ENCODE measurements around the gene ITGA1. TPM values are rescaled to one million over a fixed set of nuclear protein-coding genes. Genes with fewer than 3 reads are reported as not detected.

The ITGA1 gene
- polyA plus RNA-seq, 1 donor (not counting 4 experiments of a cell fraction or from before 2014, with no cell fraction given) = 1.4 TPM

DNA sequence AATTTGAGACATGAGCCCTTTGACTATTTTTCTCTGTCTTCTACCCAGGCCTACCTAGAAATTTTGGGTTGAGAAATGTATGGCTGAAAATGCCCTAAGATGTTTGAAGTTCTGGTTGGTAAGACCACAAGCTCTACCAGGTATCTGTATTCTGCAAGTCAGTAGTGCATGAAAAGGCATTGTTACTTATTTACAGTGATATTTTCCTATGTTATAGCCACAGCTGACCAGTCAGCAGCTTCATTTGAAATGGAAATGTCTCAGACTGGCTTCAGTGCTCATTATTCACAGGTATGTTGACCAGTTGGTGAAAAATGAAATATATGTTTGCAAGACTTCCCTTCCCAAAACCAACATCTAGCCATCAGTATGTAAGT is 109.5 kb downstream of the ITGA1 start:
- dilution Hi-C loops (cut with MboI; ENCODE audit: extremely low pct_ligation_motif_present, low sequenced_read_pairs) = no loop called here
- FAIRE-seq = no peak
- Histone ChIP-seq H3K9me1 (ENCODE audit: control insufficient read depth, extremely low read depth, insufficient read depth, low read length) (no peaks in the 10 kb centered on the region), H3K4me3 (ENCODE audit: control insufficient read depth in 2 of 3, extremely low read depth in 1 of 3, insufficient read depth in 2 of 3, low read depth in 1 of 3, low read length in 3 of 3) (no peak overlapping the region), H3K9me3 (ENCODE audit: control insufficient read depth, low read depth, low read length) (no peaks in the 10 kb centered on the region), H4K20me1 (ENCODE audit: control insufficient read depth, extremely low read depth, insufficient read depth, low read length) (no peaks in the 10 kb centered on the region), H3K79me2 (ENCODE audit: control insufficient read depth, insufficient read depth, low read length) (no peaks in the 10 kb centered on the region), H3K27ac (ENCODE audit: control insufficient read depth, insufficient read depth, low read length) (no peak overlapping the region), H3K4me2 (ENCODE audit: control insufficient read depth, extremely low read depth, insufficient read depth, low read depth, low read length) (no peak overlapping the region), H2AFZ (ENCODE audit: control insufficient read depth, low read length) (no peak overlapping the region), H3K27me3 (ENCODE audit: control insufficient read depth, extremely low read depth, insufficient read depth, low read length) (no peaks in the 10 kb centered on the region), H3K4me1 (ENCODE audit: control insufficient read depth, extremely low read depth, insufficient read depth, low read length) (peaks cover under 1% of the 10 kb centered on the region), H3K36me3 (ENCODE audit: control insufficient read depth in 2 of 2, extremely low read depth in 1 of 2, insufficient read depth in 2 of 2, low read length in 2 of 2) (no peaks in the 10 kb centered on the region), H3K9ac (ENCODE audit: control insufficient read depth, extremely low read depth, insufficient read depth, low read length) (no peak overlapping the region)
- no peak for DNase-seq (ENCODE audit: low read depth, low spot score)
- TF ChIP-seq, protein P1, sequence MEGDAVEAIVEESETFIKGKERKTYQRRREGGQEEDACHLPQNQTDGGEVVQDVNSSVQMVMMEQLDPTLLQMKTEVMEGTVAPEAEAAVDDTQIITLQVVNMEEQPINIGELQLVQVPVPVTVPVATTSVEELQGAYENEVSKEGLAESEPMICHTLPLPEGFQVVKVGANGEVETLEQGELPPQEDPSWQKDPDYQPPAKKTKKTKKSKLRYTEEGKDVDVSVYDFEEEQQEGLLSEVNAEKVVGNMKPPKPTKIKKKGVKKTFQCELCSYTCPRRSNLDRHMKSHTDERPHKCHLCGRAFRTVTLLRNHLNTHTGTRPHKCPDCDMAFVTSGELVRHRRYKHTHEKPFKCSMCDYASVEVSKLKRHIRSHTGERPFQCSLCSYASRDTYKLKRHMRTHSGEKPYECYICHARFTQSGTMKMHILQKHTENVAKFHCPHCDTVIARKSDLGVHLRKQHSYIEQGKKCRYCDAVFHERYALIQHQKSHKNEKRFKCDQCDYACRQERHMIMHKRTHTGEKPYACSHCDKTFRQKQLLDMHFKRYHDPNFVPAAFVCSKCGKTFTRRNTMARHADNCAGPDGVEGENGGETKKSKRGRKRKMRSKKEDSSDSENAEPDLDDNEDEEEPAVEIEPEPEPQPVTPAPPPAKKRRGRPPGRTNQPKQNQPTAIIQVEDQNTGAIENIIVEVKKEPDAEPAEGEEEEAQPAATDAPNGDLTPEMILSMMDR (optimal IDR thresholded peaks at IDR 0.05 in 1 of 3, IDR thresholded peaks at IDR 0.05 in 1 of 3, conservative IDR thresholded peaks at IDR 0.05 in 1 of 3; ENCODE audit: extremely low read depth in 1 of 3, insufficient read depth in 2 of 3, low read length in 3 of 3) = no peak
- no peak for TF ChIP-seq EZH2 (IDR thresholded peaks at IDR 0.05; ENCODE audit: low read length)

DNA sequence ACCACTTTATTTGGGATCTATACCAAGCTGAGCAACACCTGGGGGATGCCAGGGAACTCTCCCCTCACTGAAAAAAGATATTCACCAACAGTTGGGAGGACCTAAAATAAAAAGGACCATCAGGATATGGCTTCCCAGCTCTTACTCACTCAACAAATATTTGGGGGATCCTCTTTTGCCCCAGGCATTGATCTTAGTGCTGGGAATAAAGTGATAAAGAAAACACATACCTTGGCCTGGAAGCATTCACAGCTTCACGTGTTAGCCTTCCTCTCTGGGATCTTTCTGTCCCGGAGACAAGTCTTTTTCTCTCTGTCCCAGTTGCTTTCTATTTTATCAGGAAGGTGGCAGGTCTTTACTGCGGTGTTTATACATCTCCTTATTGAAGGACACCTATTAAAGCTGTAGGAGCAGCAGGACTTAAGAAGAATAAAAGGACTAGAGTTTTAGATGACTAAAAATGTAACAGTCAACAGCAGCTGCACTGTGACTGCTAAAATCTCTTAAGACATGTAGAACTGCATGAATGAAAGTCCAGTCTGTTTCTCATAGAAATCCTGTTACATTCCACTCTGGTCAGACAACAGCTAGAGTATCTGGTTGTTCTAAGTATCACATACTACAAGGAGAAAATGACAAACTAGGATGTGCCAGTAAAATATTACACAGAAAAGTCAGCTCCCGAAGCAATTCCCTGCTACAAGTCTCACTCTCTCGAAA is 111.4 kb downstream of the ITGA1 start:
- Histone ChIP-seq H3K27ac (ENCODE audit: control insufficient read depth, insufficient read depth, low read length) (no peak overlapping the region), H3K27me3 (ENCODE audit: control insufficient read depth, extremely low read depth, insufficient read depth, low read length) (no peaks in the 10 kb centered on the region), H3K4me3 (ENCODE audit: control insufficient read depth in 2 of 3, extremely low read depth in 1 of 3, insufficient read depth in 2 of 3, low read depth in 1 of 3, low read length in 3 of 3) (no peak overlapping the region), H3K36me3 (ENCODE audit: control insufficient read depth in 2 of 2, extremely low read depth in 1 of 2, insufficient read depth in 2 of 2, low read length in 2 of 2) (no peaks in the 10 kb centered on the region), H3K4me2 (ENCODE audit: control insufficient read depth, extremely low read depth, insufficient read depth, low read depth, low read length) (no peak overlapping the region), H3K9me1 (ENCODE audit: control insufficient read depth, extremely low read depth, insufficient read depth, low read length) (no peaks in the 10 kb centered on the region), H2AFZ (ENCODE audit: control insufficient read depth, low read length) (no peak overlapping the region), H3K9ac (ENCODE audit: control insufficient read depth, extremely low read depth, insufficient read depth, low read length) (no peak overlapping the region), H4K20me1 (ENCODE audit: control insufficient read depth, extremely low read depth, insufficient read depth, low read length) (no peaks in the 10 kb centered on the region), H3K9me3 (ENCODE audit: control insufficient read depth, low read depth, low read length) (no peaks in the 10 kb centered on the region), H3K4me1 (ENCODE audit: control insufficient read depth, extremely low read depth, insufficient read depth, low read length) (no peaks in the 10 kb centered on the region), H3K79me2 (ENCODE audit: control insufficient read depth, insufficient read depth, low read length) (no peaks in the 10 kb centered on the region)
- FAIRE-seq = no peak
- DNase-seq (ENCODE audit: low read depth, low spot score) = no peak
- TF ChIP-seq, protein P1 (optimal IDR thresholded peaks at IDR 0.05 in 1 of 3, IDR thresholded peaks at IDR 0.05 in 1 of 3, conservative IDR thresholded peaks at IDR 0.05 in 1 of 3; ENCODE audit: extremely low read depth in 1 of 3, insufficient read depth in 2 of 3, low read length in 3 of 3) = no peak
- TF ChIP-seq EZH2 (IDR thresholded peaks at IDR 0.05; ENCODE audit: low read length) = no peak
- dilution Hi-C loops (cut with MboI; ENCODE audit: extremely low pct_ligation_motif_present, low sequenced_read_pairs) = no loop called here
